WTC11 (cell line): ENCODE measurements around the gene UPF1.

Experiments used
- ATF6 ChIP-seq: sonication (generic); formaldehyde crosslinking; IDR thresholded peaks from 2 replicates; pipeline ENCODE4 v1.8.1; 2023; ENCODE audit warnings: mild to moderate bottlenecking, missing genetic modification reagents
- CTCF ChIP-seq: fragments of 200-600 bp; IDR thresholded peaks from 2 replicates; pipeline ENCODE4 v1.8.0; 2022; ENCODE audit warnings: antibody characterized with exemption
- FOXK1 ChIP-seq: sonication (generic); formaldehyde crosslinking; IDR thresholded peaks from 2 replicates; pipeline ENCODE4 v1.8.0; 2022; ENCODE audit warnings: mild to moderate bottlenecking, moderate library complexity, missing genetic modification reagents
- GRHL2 ChIP-seq: fragments of 250-450 bp; sonication (Bioruptor Pico); IDR thresholded peaks from 2 replicates; pipeline ENCODE4 v1.8.0; 2022; ENCODE audit warnings: mild to moderate bottlenecking, moderate library complexity; ENCODE audit not compliant: insufficient replicate concordance, severe bottlenecking
- JUN ChIP-seq: sonication (generic); formaldehyde crosslinking; IDR thresholded peaks from 2 replicates; pipeline ENCODE4 v1.8.0; 2023; ENCODE audit warnings: mild to moderate bottlenecking, missing genetic modification reagents
- MAX ChIP-seq: sonication (generic); formaldehyde crosslinking; IDR thresholded peaks from 2 replicates; pipeline ENCODE4 v1.8.0; 2022; ENCODE audit warnings: mild to moderate bottlenecking, missing genetic modification reagents
- ZBTB43 ChIP-seq: sonication (generic); formaldehyde crosslinking; IDR thresholded peaks from 2 replicates; pipeline ENCODE4 v1.8.1; 2023; ENCODE audit warnings: mild to moderate bottlenecking, missing genetic modification reagents
- ZNF423 ChIP-seq: fragments of 250-450 bp; sonication (Bioruptor Pico); IDR thresholded peaks from 2 replicates; pipeline ENCODE4 v2.1.2; 2022; ENCODE audit warnings: mild to moderate bottlenecking, moderate library complexity
- ZNF532 ChIP-seq: fragments of 250-450 bp; sonication (Bioruptor Pico); IDR thresholded peaks from 2 replicates; pipeline ENCODE4 v1.9.0; 2021; ENCODE audit warnings: mild to moderate bottlenecking, borderline replicate concordance
- TF ChIP-seq, protein P1 (sequence below): fragments of 250-450 bp; sonication (Bioruptor Pico); IDR thresholded peaks from 2 replicates; pipeline ENCODE4 v1.8.0; 2021; ENCODE audit warnings: mild to moderate bottlenecking
- TF ChIP-seq, protein P2 (sequence below): sonication (generic); formaldehyde crosslinking; conservative IDR thresholded peaks from 2 replicates; pipeline ENCODE4 v1.8.1; 2022; ENCODE audit warnings: mild to moderate bottlenecking, missing genetic modification reagents
- TF ChIP-seq, protein P3 (sequence below): sonication (generic); formaldehyde crosslinking; IDR thresholded peaks from 2 replicates; pipeline ENCODE4 v1.8.0; 2023; ENCODE audit warnings: missing genetic modification reagents

GRCh38 chr19:18789422-18789869 lies 42.3 kb upstream of the UPF1 start:
- TF ChIP-seq CTCF (no peak), ZNF423 (CRISPR knock-in tag) (no peak), GRHL2 (no peak), ATF6 (no peak), MAX (CRISPR knock-in tag) (no peak), ZBTB43 (CRISPR knock-in tag) (no peak), ZNF532 (CRISPR knock-in tag) (no peak), FOXK1 (no peak), JUN (CRISPR knock-in tag) (no peak)
- TF ChIP-seq, protein P1, sequence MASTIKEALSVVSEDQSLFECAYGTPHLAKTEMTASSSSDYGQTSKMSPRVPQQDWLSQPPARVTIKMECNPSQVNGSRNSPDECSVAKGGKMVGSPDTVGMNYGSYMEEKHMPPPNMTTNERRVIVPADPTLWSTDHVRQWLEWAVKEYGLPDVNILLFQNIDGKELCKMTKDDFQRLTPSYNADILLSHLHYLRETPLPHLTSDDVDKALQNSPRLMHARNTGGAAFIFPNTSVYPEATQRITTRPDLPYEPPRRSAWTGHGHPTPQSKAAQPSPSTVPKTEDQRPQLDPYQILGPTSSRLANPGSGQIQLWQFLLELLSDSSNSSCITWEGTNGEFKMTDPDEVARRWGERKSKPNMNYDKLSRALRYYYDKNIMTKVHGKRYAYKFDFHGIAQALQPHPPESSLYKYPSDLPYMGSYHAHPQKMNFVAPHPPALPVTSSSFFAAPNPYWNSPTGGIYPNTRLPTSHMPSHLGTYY (CRISPR knock-in tag) = no peak
- TF ChIP-seq, protein P2, sequence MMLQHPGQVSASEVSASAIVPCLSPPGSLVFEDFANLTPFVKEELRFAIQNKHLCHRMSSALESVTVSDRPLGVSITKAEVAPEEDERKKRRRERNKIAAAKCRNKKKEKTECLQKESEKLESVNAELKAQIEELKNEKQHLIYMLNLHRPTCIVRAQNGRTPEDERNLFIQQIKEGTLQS (CRISPR knock-in tag) = no peak
- TF ChIP-seq, protein P3, sequence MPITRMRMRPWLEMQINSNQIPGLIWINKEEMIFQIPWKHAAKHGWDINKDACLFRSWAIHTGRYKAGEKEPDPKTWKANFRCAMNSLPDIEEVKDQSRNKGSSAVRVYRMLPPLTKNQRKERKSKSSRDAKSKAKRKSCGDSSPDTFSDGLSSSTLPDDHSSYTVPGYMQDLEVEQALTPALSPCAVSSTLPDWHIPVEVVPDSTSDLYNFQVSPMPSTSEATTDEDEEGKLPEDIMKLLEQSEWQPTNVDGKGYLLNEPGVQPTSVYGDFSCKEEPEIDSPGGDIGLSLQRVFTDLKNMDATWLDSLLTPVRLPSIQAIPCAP (CRISPR knock-in tag) = no peak
